ENCODE results near the gene CIDEC.

DNA sequence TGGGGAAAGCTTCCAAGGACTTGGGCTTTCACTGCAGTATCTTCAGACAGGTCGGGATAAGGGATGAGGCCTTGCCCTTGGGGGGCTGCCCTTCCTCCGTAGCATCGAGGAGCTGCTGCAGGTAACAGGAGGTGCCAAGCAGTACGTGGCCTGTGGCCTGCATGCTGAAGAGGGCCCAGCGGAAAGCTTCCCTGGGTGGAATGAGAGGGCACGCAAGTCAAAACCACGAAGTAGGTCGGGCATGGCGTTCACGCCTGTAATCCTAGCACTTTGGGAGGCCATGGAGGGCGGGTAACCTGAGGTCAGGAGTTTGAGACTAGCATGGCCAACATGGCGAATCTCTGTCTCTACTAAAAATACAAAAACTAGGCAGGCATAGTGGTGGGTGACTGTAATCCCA is 12.9 kb downstream of the CIDEC start:
- TF ChIP-seq CTCF (conservative IDR thresholded peaks at IDR 0.05): no peak
- no peak for TF ChIP-seq EZH2 (IDR thresholded peaks at IDR 0.05; ENCODE audit: low read depth)

All from PC-9 (cell line).